Measurements from ENCODE around the gene ACOXL.

Gene ACOXL

GRCh38 chr2:110799376-110799775 is 67.0 kb downstream of the ACOXL start:
- no peak for DNase-seq

- no peak for DNase-seq
Measured at GRCh38 chr2:110800611-110801402, 68.4 kb downstream of the ACOXL start.

GRCh38 chr2:110802208-110802932 is 70.0 kb downstream of the ACOXL start:
- DNase-seq = no peak

GRCh38 chr2:110804433-110804832 is 72.1 kb downstream of the ACOXL start:
- DNase-seq = no peak

- DNase-seq = peak; percentile 78
Measured at GRCh38 chr2:110804915-110805314, 72.5 kb downstream of the ACOXL start.

GRCh38 chr2:110805894-110806452 is 73.6 kb downstream of the ACOXL start:
- DNase-seq = no peak

- no peak for DNase-seq
Measured at GRCh38 chr2:110807522-110807921, 75.1 kb downstream of the ACOXL start.

- DNase-seq = no peak
Measured at GRCh38 chr2:110810404-110810803, 78.0 kb downstream of the ACOXL start.

GRCh38 chr2:110812726-110813645 is 80.6 kb downstream of the ACOXL start:
- DNase-seq = no peak

- no peak for DNase-seq
Measured at GRCh38 chr2:110813896-110814295, 81.5 kb downstream of the ACOXL start.

GRCh38 chr2:110815938-110816337 is 83.6 kb downstream of the ACOXL start:
- no peak for DNase-seq

GRCh38 chr2:110816404-110817365 is 84.3 kb downstream of the ACOXL start:
- DNase-seq = no peak

- DNase-seq = no peak
Measured at GRCh38 chr2:110818767-110819481, 86.6 kb downstream of the ACOXL start.

- DNase-seq = no peak
Measured at GRCh38 chr2:110819711-110820110, 87.3 kb downstream of the ACOXL start.

- DNase-seq = no peak
Measured at GRCh38 chr2:110820128-110820527, 87.8 kb downstream of the ACOXL start.

GRCh38 chr2:110823165-110823564 is 90.8 kb downstream of the ACOXL start:
- no peak for DNase-seq

GRCh38 chr2:110827511-110827910 is 95.1 kb downstream of the ACOXL start:
- DNase-seq = no peak

- DNase-seq = no peak
Measured at GRCh38 chr2:110828330-110828729, 96.0 kb downstream of the ACOXL start.

- DNase-seq = no peak
Measured at GRCh38 chr2:110829413-110830146, 97.2 kb downstream of the ACOXL start.

- no peak for DNase-seq
Measured at GRCh38 chr2:110832740-110833139, 100.4 kb downstream of the ACOXL start.
